ENCODE measurements around the gene GFM2. TPM values are rescaled to one million over a fixed set of nuclear protein-coding genes. Genes with fewer than 3 reads are reported as not detected.

The GFM2 gene
- total and polyA plus RNA-seq, 2 donors (not counting 1 experiment from before 2014, with no cell fraction given) = 30.2 to 51.7 TPM

DNA sequence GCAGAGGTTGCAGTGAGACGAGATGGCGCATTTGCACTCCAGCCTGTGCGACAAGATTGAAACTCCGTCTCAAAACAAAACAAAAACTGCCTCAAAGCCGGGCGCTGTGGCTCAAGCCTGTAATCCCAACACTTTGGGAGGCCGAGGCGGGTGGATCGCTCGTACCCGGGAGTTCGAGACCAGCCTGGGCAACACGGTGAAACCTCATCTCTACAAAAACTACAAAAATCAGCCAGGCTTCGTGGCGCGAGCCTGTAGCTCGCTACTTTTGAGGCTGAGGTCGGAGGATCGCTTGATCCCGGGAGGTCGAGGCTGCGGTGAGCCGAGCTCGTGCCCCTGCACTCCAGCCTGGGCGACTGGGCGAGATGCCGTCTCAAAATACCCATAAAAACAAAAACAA, 988 bp downstream of the GFM2 start:
- DNase-seq (ENCODE audit: low read depth in 2 of 2) = no peak
- Histone ChIP-seq H3K79me2 (ENCODE audit: control insufficient read depth, insufficient read depth, low read length) (peaks cover 41% of the 10 kb centered on the region), H2AFZ (ENCODE audit: low read length) (no peak overlapping the region)

DNA sequence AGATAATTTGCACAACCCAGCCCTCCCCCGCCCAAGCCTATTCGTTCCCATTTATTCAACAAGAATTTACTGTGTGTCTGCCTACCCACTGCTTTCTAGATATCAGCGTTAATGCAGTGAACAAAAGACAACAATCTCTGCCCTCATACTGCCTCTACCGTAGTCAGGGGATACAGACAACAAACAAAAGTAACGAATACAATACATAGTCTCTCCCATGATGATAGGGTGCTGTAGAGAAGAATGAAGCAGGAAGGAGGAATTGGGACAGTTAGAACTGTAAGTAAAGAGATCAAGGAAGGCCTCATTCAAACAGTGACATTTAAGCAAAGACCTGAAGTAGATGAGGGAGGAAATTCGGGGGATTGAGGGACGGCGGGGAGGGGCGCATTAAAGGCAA, 1.7 kb downstream of the GFM2 start:
- no peak overlapping the region for H2AFZ ChIP-seq (ENCODE audit: low read length)
- no peaks in the 10 kb centered on the region for H3K9me3 ChIP-seq (ENCODE audit: control insufficient read depth, insufficient read depth, low read depth, low read length)
- H3K9ac ChIP-seq (ENCODE audit: insufficient read depth, low read length) = no peak overlapping the region
- peaks cover 7% of the 10 kb centered on the region for H3K4me1 ChIP-seq (ENCODE audit: control insufficient read depth, extremely low read depth, insufficient read depth, low read length)
- H3K27ac ChIP-seq (ENCODE audit: insufficient read depth, low read length) = no peak overlapping the region
- no peaks in the 10 kb centered on the region for H4K20me1 ChIP-seq (ENCODE audit: control insufficient read depth, extremely low read depth, insufficient read depth, low read length)
- no peaks in the 10 kb centered on the region for H3K36me3 ChIP-seq (ENCODE audit: control insufficient read depth, insufficient read depth, low read length)
- peak overlapping the region; percentile 74 for H3K4me2 ChIP-seq (ENCODE audit: extremely low read depth, insufficient read depth, low read length)
- DNase-seq (ENCODE audit: low read depth in 2 of 2) = peak in 1 of 2 donors; percentile 19
- TF ChIP-seq EZH2 (IDR thresholded peaks at IDR 0.05; ENCODE audit: low read length, missing control alignments) = no peak
- TF ChIP-seq, protein P1, sequence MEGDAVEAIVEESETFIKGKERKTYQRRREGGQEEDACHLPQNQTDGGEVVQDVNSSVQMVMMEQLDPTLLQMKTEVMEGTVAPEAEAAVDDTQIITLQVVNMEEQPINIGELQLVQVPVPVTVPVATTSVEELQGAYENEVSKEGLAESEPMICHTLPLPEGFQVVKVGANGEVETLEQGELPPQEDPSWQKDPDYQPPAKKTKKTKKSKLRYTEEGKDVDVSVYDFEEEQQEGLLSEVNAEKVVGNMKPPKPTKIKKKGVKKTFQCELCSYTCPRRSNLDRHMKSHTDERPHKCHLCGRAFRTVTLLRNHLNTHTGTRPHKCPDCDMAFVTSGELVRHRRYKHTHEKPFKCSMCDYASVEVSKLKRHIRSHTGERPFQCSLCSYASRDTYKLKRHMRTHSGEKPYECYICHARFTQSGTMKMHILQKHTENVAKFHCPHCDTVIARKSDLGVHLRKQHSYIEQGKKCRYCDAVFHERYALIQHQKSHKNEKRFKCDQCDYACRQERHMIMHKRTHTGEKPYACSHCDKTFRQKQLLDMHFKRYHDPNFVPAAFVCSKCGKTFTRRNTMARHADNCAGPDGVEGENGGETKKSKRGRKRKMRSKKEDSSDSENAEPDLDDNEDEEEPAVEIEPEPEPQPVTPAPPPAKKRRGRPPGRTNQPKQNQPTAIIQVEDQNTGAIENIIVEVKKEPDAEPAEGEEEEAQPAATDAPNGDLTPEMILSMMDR (conservative IDR thresholded peaks at IDR 0.05 in 1 of 2, IDR thresholded peaks at IDR 0.05 in 1 of 2; ENCODE audit: low read depth in 1 of 2, low read length in 2 of 2) = no peak
- no peaks in the 10 kb centered on the region for H3K27me3 ChIP-seq (ENCODE audit: control insufficient read depth, insufficient read depth, low read length)
- H3K79me2 ChIP-seq (ENCODE audit: control insufficient read depth, insufficient read depth, low read length) = peaks cover 41% of the 10 kb centered on the region
- peak overlapping the region in 1 of 4 experiments; percentile 11 for H3K4me3 ChIP-seq (replicated peaks in 1 of 4; ENCODE audit: control extremely low read depth in 1 of 4, insufficient read depth in 1 of 4, low read depth in 3 of 4, low read length in 4 of 4)

More for the DNA sequence above, 988 bp downstream of the GFM2 start:
- Histone ChIP-seq H3K4me3 (replicated peaks in 1 of 4; ENCODE audit: control extremely low read depth in 1 of 4, insufficient read depth in 1 of 4, low read depth in 3 of 4, low read length in 4 of 4) (peak overlapping the region; percentile 97 to 99 (median 99)), H3K9ac (ENCODE audit: insufficient read depth, low read length) (no peak overlapping the region), H3K4me2 (ENCODE audit: extremely low read depth, insufficient read depth, low read length) (peak overlapping the region; percentile 74), H3K4me1 (ENCODE audit: control insufficient read depth, extremely low read depth, insufficient read depth, low read length) (peaks cover 7% of the 10 kb centered on the region), H3K27ac (ENCODE audit: insufficient read depth, low read length) (no peak overlapping the region), H3K27me3 (ENCODE audit: control insufficient read depth, insufficient read depth, low read length) (no peaks in the 10 kb centered on the region), H3K9me3 (ENCODE audit: control insufficient read depth, insufficient read depth, low read depth, low read length) (no peaks in the 10 kb centered on the region), H4K20me1 (ENCODE audit: control insufficient read depth, extremely low read depth, insufficient read depth, low read length) (no peaks in the 10 kb centered on the region), H3K36me3 (ENCODE audit: control insufficient read depth, insufficient read depth, low read length) (no peaks in the 10 kb centered on the region)
- TF ChIP-seq, protein P1 (conservative IDR thresholded peaks at IDR 0.05 in 1 of 2, IDR thresholded peaks at IDR 0.05 in 1 of 2; ENCODE audit: low read depth in 1 of 2, low read length in 2 of 2) = no peak
- no peak for TF ChIP-seq EZH2 (IDR thresholded peaks at IDR 0.05; ENCODE audit: low read length, missing control alignments)

DNA sequence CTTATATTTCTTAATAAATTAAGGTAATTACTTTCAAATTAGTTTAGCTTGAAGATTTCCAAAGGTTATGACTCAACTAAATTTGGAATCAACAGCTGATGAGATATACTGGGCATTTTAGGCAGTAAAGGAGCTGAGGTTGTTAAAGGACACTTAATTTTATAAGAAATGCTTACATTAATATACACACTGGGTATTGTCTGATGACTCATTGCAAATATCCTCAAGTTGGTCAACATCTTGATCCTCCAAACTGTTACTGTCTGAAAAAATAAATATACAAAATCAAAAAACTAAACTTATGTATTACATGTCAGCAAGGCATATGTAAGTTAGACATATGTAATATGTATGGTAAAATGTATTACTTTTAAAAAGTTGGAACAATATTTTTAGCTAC, 3.4 kb downstream of the GFM2 start:
- H3K36me3 ChIP-seq (ENCODE audit: control insufficient read depth, insufficient read depth, low read length) = peaks cover 2% of the 10 kb centered on the region
- no peak for TF ChIP-seq EZH2 (IDR thresholded peaks at IDR 0.05; ENCODE audit: low read length, missing control alignments)
- TF ChIP-seq, protein P1 (conservative IDR thresholded peaks at IDR 0.05 in 1 of 2, IDR thresholded peaks at IDR 0.05 in 1 of 2; ENCODE audit: low read depth in 1 of 2, low read length in 2 of 2) = no peak

More for the DNA sequence above, 3.4 kb downstream of the GFM2 start:
- Histone ChIP-seq H3K79me2 (ENCODE audit: control insufficient read depth, insufficient read depth, low read length) (peaks cover 40% of the 10 kb centered on the region), H3K9ac (ENCODE audit: insufficient read depth, low read length) (no peak overlapping the region), H3K4me3 (replicated peaks in 1 of 4; ENCODE audit: control extremely low read depth in 1 of 4, insufficient read depth in 1 of 4, low read depth in 3 of 4, low read length in 4 of 4) (no peak overlapping the region), H4K20me1 (ENCODE audit: control insufficient read depth, extremely low read depth, insufficient read depth, low read length) (no peaks in the 10 kb centered on the region), H3K27ac (ENCODE audit: insufficient read depth, low read length) (peak overlapping the region; percentile 19), H2AFZ (ENCODE audit: low read length) (no peak overlapping the region), H3K9me3 (ENCODE audit: control insufficient read depth, insufficient read depth, low read depth, low read length) (no peaks in the 10 kb centered on the region), H3K4me1 (ENCODE audit: control insufficient read depth, extremely low read depth, insufficient read depth, low read length) (peaks cover 7% of the 10 kb centered on the region), H3K4me2 (ENCODE audit: extremely low read depth, insufficient read depth, low read length) (no peak overlapping the region), H3K27me3 (ENCODE audit: control insufficient read depth, insufficient read depth, low read length) (no peaks in the 10 kb centered on the region)
- DNase-seq (ENCODE audit: low read depth in 2 of 2) = no peak
